ENCODE measurements around the gene TMEM255A.
A peak's percentile ranks its signal among the peaks of the same experiment; 100 is the strongest.

Gene TMEM255A

GRCh38 chrX:120235284-120235683 is 76.0 kb downstream of the TMEM255A start:
- DNase-seq (ENCODE audit: low spot score): no peak
- TF ChIP-seq CTCF (IDR thresholded peaks at IDR 0.05; ENCODE audit: extremely low read depth, missing control alignments): no peak

- no peak for TF ChIP-seq CTCF (IDR thresholded peaks at IDR 0.05; ENCODE audit: extremely low read depth, missing control alignments)
- DNase-seq (ENCODE audit: low spot score): no peak
Measured at GRCh38 chrX:120228187-120228908, 82.9 kb downstream of the TMEM255A start.

DNA sequence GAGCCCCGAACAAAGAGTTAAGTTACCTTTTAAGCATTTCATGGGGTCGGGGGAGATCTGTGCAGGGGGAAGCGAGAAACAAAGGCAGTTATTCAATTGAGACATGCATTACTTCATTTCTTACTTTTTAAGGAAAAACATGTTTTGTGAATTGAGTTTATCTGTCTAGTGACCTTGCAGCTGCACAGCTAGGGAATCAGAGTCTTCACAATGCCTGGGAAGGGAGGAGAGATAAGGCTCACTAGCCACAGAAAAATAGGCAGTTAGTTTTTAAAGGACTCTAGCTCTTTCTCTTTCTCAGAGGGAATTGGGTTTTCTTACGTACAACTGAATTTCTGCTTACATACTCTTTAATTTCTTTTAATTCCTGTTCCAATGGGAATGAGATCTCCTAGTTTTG is 86.9 kb downstream of the TMEM255A start:
- DNase-seq (ENCODE audit: low spot score): no peak
- TF ChIP-seq CTCF (IDR thresholded peaks at IDR 0.05; ENCODE audit: extremely low read depth, missing control alignments): no peak

DNA sequence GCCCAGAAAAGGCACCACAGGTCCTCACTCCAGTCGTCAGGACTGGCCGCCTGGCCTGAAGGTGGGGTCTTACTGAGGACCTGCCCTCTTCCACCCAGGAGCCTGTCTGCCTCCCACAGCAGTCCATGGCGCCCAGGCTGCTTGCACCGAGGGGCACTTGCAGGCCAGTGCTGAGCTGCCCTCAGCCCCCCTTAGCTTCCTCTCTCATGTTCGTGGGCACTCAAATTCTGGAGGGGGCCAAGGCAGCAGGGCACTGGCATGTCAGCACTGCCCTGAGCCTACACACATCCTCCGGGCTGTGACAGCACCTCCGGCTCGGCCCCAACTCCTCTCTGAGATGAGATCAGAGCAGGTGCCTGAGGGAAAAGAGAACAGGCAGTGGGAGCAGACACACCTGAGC is 87.9 kb downstream of the TMEM255A start:
- no peak for TF ChIP-seq CTCF (IDR thresholded peaks at IDR 0.05; ENCODE audit: extremely low read depth, missing control alignments)

GRCh38 chrX:120213438-120214265 is 97.6 kb downstream of the TMEM255A start:
- DNase-seq (ENCODE audit: low spot score): peak; percentile 51
- TF ChIP-seq CTCF (IDR thresholded peaks at IDR 0.05; ENCODE audit: extremely low read depth, missing control alignments): peak; percentile 63

More for the DNA sequence above, 87.9 kb downstream of the TMEM255A start:
- DNase-seq (ENCODE audit: low spot score): no peak
